ENCODE data around the gene CDH22. TPM values are rescaled to one million over a fixed set of nuclear protein-coding genes. Genes with fewer than 3 reads are reported as not detected.
A peak's percentile ranks its signal among the peaks of the same experiment; 100 is the strongest.

The CDH22 gene
- total and polyA plus RNA-seq, 10 of the 15 experiments (the other 5 are each of a cell fraction or from before 2014, with no cell fraction given), result not detected

DNA sequence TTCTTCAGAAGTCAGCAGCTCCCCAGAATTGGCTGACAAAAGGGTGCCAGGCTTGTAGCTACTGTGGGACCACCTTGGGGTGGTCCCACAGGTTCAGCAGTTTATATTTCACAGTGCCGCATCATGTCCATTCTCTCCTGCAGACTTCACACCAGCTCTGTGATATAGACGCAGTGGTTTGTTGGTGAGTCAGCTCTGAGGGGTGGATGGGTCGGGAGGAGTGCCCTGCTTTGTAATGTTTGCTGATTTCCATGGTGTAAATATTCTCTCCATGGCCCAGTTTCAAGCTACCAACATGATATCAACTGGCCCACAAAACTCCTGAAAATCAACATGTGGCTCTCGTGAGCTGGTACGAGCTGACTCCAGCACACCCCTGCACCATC, 78.2 kb downstream of the CDH22 start (continued):
- TF ChIP-seq HDAC2 (IDR thresholded peaks at IDR 0.05) (no peak), JUND (IDR thresholded peaks at IDR 0.05; ENCODE audit: low read depth, low read length) (no peak), GATAD2B (conservative IDR thresholded peaks at IDR 0.05; ENCODE audit: low read depth) (no peak)

DNA sequence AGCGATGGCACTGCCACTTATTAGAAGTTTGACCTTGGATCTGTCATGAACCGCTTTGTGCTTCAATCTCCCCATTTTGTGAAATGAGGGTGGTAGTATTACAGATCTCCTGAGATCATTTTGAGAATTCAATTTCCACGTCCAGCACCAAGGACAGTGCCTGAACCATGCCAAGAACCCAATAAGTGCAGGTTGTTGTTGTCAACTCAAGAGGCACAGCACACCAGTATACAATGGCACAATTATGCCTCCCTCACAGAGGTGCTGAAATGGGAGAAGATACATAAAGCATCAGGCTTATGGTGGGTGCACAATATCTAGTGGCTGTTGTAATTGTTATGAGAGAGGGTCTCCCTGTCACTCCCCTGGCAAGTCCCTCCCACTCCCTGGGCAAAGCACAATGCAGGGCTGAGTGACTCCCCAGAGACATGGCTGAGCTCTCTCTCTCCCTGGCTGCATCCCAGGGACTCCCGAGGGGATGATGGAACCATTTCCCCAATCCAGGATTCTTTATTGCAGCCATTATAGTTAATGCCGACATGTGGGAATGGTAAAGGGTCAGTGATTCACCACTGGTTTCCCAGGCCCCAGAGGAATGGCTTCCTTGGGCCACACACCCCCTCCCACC, 78.7 kb downstream of the CDH22 start:
- Histone ChIP-seq H2AFZ (ENCODE audit: control insufficient read depth, low read depth, low read length) (no peak overlapping the region), H3K79me2 (ENCODE audit: control insufficient read depth, insufficient read depth, low read length) (no peaks in the 10 kb centered on the region), H3K9me3 (replicated peaks; ENCODE audit: control insufficient read depth, insufficient read depth, low read length) (no peaks in the 10 kb centered on the region; the same call in 2 of the 3 replicates), H4K20me1 (ENCODE audit: control insufficient read depth, insufficient read depth) (no peaks in the 10 kb centered on the region), H3K36me3 (ENCODE audit: control insufficient read depth in 2 of 2, insufficient read depth in 2 of 2, low read length in 1 of 2) (no peaks in the 10 kb centered on the region), H3K4me1 (ENCODE audit: control insufficient read depth, insufficient read depth, low read length) (no peaks in the 10 kb centered on the region), H3K27me3 (replicated peaks in 1 of 2; ENCODE audit: control insufficient read depth in 2 of 2, insufficient read depth in 2 of 2, low read length in 1 of 2) (no peaks in the 10 kb centered on the region; a peak in 1 of 4 replicates), H3K4me3 (no peak overlapping the region), H3K9ac (ENCODE audit: control insufficient read depth, insufficient read depth, low read length) (no peak overlapping the region), H3K27ac (ENCODE audit: control insufficient read depth, insufficient read depth) (no peak overlapping the region), H3K4me2 (ENCODE audit: control insufficient read depth, insufficient read depth) (no peak overlapping the region)
- ChIA-PET RAD21 (ENCODE audit: unreplicated experiment) (no interaction called here), POLR2A (no interaction called here), CTCF (no interaction called here), SMC1A (ENCODE audit: uncharacterized antibody, unreplicated experiment) (no interaction called here)
- WGBS (ENCODE audit: insufficient coverage, insufficient replicate concordance, low lambda C conversion rate, missing lambda C conversion rate), result 8% methylated on average over 5 of the region's 5 CpGs
- no TSS peak for BruUV-seq (replicated peaks)
- no peak for DNase-seq (ENCODE audit: low read depth, low spot score)
- intact Hi-C loops (cut with micrococcal nuclease; ENCODE audit: unreplicated experiment), result no loop called here
- in situ Hi-C loops (cut with MboI), result no loop called here
- no peak for ATAC-seq
- TF ChIP-seq ZNF687 (IDR thresholded peaks at IDR 0.05) (no peak), REST (IDR thresholded peaks at IDR 0.05; ENCODE audit: low read depth, low read length) (peak; percentile 74; the same call in 1 of the 2 replicates), MTA2 (IDR thresholded peaks at IDR 0.05; ENCODE audit: low read depth) (no peak), POLR2AphosphoS2 (IDR thresholded peaks at IDR 0.05; ENCODE audit: low read depth, low read length) (no peak), SP1 (IDR thresholded peaks at IDR 0.05; ENCODE audit: low read depth, low read length) (no peak), POLR2A (IDR thresholded peaks at IDR 0.05; ENCODE audit: low read depth, low read length) (no peak), ATF7 (IDR thresholded peaks at IDR 0.05; ENCODE audit: low read depth) (no peak)
- TF ChIP-seq, protein P1, sequence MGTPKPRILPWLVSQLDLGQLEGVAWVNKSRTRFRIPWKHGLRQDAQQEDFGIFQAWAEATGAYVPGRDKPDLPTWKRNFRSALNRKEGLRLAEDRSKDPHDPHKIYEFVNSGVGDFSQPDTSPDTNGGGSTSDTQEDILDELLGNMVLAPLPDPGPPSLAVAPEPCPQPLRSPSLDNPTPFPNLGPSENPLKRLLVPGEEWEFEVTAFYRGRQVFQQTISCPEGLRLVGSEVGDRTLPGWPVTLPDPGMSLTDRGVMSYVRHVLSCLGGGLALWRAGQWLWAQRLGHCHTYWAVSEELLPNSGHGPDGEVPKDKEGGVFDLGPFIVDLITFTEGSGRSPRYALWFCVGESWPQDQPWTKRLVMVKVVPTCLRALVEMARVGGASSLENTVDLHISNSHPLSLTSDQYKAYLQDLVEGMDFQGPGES (IDR thresholded peaks at IDR 0.05), result no peak
- FAIRE-seq, result no peak

Data from GM12878 (cell line).